Activated CD4-positive, alpha-beta T cell treated with anti-CD3 and anti-CD28 coated beads, Interleukin-2, amount 50 U/mL, for 1 hour (primary cell): Measurements from ENCODE around the gene EPM2A.
"Not testable (repeated sequence)": the region's sequence is repeated elsewhere in the genome, so short reads cannot be mapped to it uniquely, and the experiment has no call there.

Experiments used
- DNase-seq: peaks from one replicate; pipeline ENCODE4 v3.0.0-alpha.2; 2020

The EPM2A gene

GRCh38 chr6:145735356-145736165, at the start of gene EPM2A:
EPM2A (minus strand) TSS chr6:145735520; CDS start chr6:145735498, 22 bp downstream.
- peak; percentile 35 for DNase-seq

GRCh38 chr6:145784683-145785082, 49.4 kb upstream of the EPM2A start:
- DNase-seq, result no peak

GRCh38 chr6:145783796-145784195, 48.5 kb upstream of the EPM2A start:
- no peak for DNase-seq

- DNase-seq, result no peak
These were observed 37.5 kb upstream of the EPM2A start for GRCh38 chr6:145772846-145773245.

- DNase-seq, result no peak
These were observed 30.1 kb upstream of the EPM2A start for GRCh38 chr6:145765449-145765848.

- DNase-seq, result no peak
These were observed 28.4 kb upstream of the EPM2A start for GRCh38 chr6:145763742-145764141.

- no peak for DNase-seq
These were observed 26.3 kb upstream of the EPM2A start for GRCh38 chr6:145761584-145761983.

- DNase-seq, result no peak
These were observed 22.8 kb upstream of the EPM2A start for GRCh38 chr6:145758113-145758512.

- DNase-seq, result no peak
These were observed 20.9 kb upstream of the EPM2A start for GRCh38 chr6:145756170-145756662.

GRCh38 chr6:145755682-145756081, 20.4 kb upstream of the EPM2A start:
- no peak for DNase-seq

- DNase-seq, result no peak
These were observed 17.3 kb upstream of the EPM2A start for GRCh38 chr6:145752638-145753037.

GRCh38 chr6:145749632-145750031, 14.3 kb upstream of the EPM2A start:
- DNase-seq, result no peak

- no peak for DNase-seq
These were observed 10.5 kb upstream of the EPM2A start for GRCh38 chr6:145745861-145746260.

GRCh38 chr6:145744619-145745018, 9.3 kb upstream of the EPM2A start:
- DNase-seq, result no peak

GRCh38 chr6:145743332-145743731, 8.0 kb upstream of the EPM2A start:
- DNase-seq, result no peak

- DNase-seq, result not testable (repeated sequence)
These were observed 7.2 kb upstream of the EPM2A start for GRCh38 chr6:145742472-145742871.

GRCh38 chr6:145739685-145740084, 4.4 kb upstream of the EPM2A start:
- DNase-seq, result not testable (repeated sequence)

- no peak for DNase-seq
These were observed 2.9 kb upstream of the EPM2A start for GRCh38 chr6:145738265-145738664.

- DNase-seq, result no peak
These were observed 1.4 kb upstream of the EPM2A start for GRCh38 chr6:145736661-145737144.

GRCh38 chr6:145734486-145735355, 599 bp downstream of the EPM2A start:
- DNase-seq, result peak; percentile 53

- no peak for DNase-seq
These were observed 1.5 kb downstream of the EPM2A start for GRCh38 chr6:145733810-145734209.

GRCh38 chr6:145733207-145733606, 2.1 kb downstream of the EPM2A start:
- no peak for DNase-seq

GRCh38 chr6:145731447-145731846, 3.9 kb downstream of the EPM2A start:
- DNase-seq, result no peak

GRCh38 chr6:145729887-145730286, 5.4 kb downstream of the EPM2A start:
- DNase-seq, result no peak
